Fibroblast of mammary gland (primary cell): ENCODE data around the gene LETM1.
A peak's percentile ranks its signal among the peaks of the same experiment; 100 is the strongest.

Source experiments
- DNase-seq: peaks from one replicate; pipeline ENCODE4 v3.0.0-alpha.2; 2010; ENCODE audit warnings: low read depth
- H3K4me3 ChIP-seq: 2 replicates; pipeline ENCODE4 v1.5.1; 2011; ENCODE audit warnings: low read depth, mild to moderate bottlenecking, low read length, moderate library complexity; ENCODE audit not compliant: control insufficient read depth
- TF ChIP-seq, protein P1 (sequence below): conservative IDR thresholded peaks from 2 replicates; pipeline ENCODE4 v1.5.1; 2011; ENCODE audit warnings: low read depth, low read length, inconsistent platforms; ENCODE audit not compliant: control insufficient read depth, insufficient read depth

Gene LETM1

DNA sequence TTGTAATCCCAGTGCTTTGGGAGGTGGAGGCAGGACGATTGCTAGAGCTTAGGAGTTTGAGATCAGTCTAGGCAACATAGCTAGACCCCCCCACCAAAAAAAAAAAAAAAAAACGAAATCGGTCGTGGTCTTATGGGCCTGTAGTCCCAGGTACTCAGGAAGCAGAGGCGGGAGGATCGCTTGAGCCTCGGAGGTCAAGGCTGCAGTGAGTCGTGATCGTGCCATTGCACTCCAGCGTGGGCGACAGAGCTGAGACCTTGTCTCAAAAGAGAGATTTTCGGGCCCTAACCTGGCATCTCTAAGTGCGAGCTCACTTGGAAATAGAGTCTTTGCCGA is 7.0 kb upstream of the LETM1 start:
- H3K4me3 ChIP-seq = no peak overlapping the region
- TF ChIP-seq, protein P1, sequence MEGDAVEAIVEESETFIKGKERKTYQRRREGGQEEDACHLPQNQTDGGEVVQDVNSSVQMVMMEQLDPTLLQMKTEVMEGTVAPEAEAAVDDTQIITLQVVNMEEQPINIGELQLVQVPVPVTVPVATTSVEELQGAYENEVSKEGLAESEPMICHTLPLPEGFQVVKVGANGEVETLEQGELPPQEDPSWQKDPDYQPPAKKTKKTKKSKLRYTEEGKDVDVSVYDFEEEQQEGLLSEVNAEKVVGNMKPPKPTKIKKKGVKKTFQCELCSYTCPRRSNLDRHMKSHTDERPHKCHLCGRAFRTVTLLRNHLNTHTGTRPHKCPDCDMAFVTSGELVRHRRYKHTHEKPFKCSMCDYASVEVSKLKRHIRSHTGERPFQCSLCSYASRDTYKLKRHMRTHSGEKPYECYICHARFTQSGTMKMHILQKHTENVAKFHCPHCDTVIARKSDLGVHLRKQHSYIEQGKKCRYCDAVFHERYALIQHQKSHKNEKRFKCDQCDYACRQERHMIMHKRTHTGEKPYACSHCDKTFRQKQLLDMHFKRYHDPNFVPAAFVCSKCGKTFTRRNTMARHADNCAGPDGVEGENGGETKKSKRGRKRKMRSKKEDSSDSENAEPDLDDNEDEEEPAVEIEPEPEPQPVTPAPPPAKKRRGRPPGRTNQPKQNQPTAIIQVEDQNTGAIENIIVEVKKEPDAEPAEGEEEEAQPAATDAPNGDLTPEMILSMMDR = no peak
- no peak for DNase-seq

DNA sequence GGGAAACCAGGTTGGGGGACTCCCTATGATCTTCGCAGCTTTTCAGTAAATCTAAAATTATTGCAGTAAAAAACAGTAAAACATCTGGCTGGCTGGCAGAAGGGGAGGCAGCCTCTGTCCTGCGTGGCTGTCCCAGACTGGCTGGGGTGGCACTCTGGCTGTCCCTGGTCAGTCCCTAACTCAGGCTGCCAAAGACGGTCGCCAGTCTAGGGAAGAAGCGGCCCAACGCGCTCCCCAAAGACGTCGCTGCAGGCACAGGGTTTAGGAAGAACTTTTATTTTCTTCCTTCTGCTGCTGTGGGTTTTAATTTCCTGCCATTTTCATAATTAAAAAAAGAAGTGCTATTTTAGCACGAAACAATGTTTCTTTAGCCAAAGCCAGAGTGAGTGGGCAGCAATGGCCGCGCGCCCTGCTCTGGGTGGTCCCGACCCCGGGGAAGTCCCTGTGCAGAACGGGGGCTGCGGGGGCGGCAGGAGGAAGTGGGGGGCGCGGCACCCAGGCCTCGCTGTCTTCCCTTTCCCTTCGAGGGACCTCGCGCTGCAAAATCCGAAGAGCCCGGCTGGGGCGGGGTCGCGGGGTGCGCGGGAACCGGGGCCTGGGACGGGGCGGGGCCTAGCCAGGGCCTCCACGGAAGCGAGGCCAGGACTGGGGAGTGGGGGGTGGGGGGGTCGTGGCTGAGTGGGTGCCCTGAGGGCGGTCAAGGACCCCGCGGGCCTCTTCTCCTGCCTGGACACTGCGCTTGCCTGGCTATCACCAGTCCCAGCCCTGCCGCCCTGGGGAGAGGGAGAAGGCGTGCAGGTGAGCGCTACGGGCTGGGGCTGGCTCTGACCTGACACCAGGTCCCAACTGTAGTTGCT is 6.3 kb upstream of the LETM1 start:
- DNase-seq = no peak
- TF ChIP-seq, protein P1 = no peak
- peak overlapping the region; percentile 1 for H3K4me3 ChIP-seq

DNA sequence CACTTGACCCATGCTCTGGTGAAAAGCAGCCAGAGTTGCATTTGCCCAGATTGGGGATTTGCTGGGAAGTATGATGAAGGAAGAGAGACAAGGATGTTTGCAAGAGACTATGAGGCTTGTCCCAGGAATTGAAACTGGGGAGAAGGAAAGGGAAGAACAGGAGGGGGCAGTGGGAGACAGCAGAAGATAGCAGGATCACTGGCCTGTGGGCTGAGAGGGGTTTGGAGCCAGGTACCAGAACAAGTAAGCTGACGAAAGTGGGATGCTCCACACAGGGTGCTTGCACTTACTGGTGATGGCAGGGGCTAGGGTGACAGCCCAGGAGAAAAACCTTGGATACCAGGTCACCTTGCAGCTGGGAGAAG is 3.4 kb upstream of the LETM1 start:
- H3K4me3 ChIP-seq = no peak overlapping the region
- no peak for DNase-seq
- TF ChIP-seq, protein P1 = no peak

DNA sequence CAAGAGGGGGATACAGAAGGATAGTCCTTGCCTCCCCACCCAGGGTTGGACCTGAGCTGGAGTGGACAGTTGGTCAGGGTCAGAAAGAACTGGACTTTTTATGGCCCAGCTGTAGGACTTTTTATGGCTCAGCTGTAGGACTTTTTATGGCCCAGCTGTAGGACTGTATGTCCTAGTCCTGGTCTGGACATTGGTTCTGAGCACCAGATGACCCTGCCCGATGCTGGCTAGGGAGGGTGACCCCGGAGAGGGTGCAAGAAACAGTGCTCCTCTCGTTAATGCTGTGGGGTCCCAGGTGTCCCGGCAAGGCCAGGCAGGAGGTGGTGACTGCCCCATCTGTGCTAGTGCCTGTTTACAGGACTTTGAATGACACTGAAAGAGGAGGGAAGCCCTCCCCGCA is 2.0 kb upstream of the LETM1 start:
- TF ChIP-seq, protein P1 = no peak
- DNase-seq = no peak
- no peak overlapping the region for H3K4me3 ChIP-seq

DNA sequence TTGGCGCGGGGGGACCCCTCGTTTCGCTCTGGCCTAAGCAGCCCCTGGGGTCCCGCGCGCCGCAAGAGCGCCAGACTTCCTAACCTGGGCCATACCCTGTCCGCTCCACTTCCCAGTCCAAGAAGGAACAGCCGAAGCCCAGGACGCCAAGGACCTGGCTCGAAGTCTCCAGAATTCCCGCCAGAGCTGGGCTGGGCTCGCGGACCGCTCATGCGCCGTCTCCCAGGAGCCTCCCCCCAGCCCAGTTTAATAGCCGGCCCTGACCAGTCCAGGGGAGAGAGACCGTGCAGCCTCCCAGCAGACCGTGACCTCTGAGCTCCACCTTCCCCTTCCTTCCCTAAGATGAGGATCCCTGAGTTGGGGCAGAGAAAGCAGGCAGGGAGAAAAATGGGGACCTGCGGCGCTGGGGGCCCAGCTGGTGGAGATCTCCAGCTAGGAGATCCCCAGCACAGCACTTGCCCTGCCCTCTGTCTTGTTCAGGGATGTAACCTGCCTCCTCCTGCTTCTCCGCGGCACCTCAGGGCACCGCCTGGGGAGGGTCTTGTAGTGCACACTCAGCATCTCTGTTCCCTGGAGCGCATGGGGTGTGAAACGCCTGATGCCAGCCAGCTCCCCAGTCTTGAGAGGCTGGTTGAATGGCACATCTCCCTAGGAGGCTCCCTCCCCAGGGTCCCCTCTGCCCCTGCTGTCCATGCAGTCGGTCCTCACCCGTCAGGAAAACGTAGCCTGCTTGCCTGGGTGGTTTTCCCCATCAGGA is 1.2 kb upstream of the LETM1 start:
- peak overlapping the region; percentile 74 for H3K4me3 ChIP-seq
- TF ChIP-seq, protein P1 = no peak
- DNase-seq = peak; percentile 24

DNA sequence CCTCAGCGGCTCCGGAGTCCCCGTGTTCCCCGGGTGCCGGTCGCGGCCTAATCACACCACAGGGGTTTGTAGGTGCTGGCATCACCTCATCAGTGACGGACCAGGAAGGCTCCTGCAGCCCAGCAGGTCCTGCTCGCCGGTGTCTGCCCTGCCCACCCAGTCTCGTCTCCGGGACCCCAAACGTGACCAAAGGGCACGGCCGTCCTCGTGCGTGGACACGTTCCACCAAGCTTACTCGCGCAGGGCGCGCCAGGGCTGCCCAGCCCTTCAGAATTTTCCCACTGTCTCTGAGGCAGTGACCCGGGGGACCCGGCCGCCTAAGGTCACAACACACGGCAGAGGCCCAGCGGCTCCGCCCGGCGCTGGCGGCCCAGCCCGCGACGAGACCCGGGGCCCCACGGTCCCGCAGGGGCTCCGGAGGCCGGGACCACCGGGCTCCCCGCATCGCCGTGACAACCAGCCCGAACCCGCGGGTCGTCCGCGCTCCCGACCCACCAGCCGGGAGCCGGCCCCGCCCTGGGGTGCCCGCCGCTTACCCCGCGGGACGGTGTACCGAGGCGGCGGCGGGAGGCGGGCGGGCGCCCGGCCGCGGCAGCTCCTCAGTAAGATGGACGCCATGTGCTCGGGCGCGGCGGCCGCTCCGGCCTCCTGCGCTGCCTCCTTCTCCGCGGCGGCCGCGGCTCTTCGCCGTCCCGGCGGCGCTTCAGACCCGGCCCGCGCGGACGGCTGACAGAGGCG is 454 bp downstream of the LETM1 start:
- no peak for DNase-seq
- H3K4me3 ChIP-seq = peak overlapping the region; percentile 80
- TF ChIP-seq, protein P1 = no peak
